ENCODE results near the gene TMEM14B. TPM values are rescaled to one million over a fixed set of nuclear protein-coding genes. Genes with fewer than 3 reads are reported as not detected.

TMEM14B gene
- total RNA-seq, 3 donors from 2014 or later, result 84.0 to 85.0 (median 84.4) TPM

DNA sequence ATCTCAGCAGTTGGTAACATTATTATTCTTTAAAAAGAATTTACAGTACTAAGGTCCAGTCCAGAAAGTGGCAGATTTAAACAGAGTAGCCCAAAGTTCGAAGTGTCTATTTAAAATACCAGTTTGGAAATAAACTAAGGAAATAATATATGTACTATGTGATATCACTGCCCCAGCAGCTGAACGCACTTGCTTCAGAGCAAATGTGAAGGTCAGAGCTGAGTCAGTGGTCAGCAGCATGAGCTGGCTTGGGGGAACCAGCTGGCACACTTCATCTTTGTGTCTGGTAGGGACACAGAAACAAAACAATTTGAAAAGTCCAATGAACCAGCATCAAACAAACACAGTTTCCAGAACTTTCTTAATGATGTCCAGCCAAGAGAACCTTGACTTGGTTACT lies 15.4 kb downstream of the TMEM14B start:
- Mint-ChIP-seq H3K9me3 (no peaks in the 10 kb centered on the region), H3K27me3 (ENCODE audit: low read depth) (no peaks in the 10 kb centered on the region), H3K4me3 (no peak overlapping the region), H3K4me1 (ENCODE audit: low read depth) (peaks cover 10% of the 10 kb centered on the region), H3K36me3 (ENCODE audit: insufficient read depth) (peaks cover 20% of the 10 kb centered on the region)
- ATAC-seq, result no peak
- DNase-seq, result no peak

DNA sequence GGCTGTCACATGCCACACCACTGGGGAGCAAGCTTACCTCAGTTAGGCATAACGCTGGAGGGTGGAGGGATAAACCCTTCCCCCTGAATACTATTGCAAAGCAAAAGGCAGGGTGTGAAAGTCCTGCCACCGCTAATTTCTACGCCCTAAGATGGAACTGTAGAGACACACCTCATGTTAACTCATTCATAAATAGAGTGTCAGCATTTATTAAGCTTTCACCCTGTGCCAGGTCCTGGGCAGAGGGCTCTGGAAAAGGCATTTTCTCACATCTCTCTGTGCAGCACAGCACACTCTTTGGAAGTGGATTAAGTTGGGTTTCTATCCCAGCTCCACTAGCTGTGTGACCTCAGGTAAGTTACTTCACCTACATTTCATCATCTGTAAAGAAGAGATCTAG lies 21.8 kb downstream of the TMEM14B start:
- Mint-ChIP-seq H3K9me3 (no peaks in the 10 kb centered on the region), H3K4me3 (no peak overlapping the region), H3K27me3 (ENCODE audit: low read depth) (no peaks in the 10 kb centered on the region), H3K36me3 (ENCODE audit: insufficient read depth) (peaks cover 21% of the 10 kb centered on the region), H3K4me1 (ENCODE audit: low read depth) (no peaks in the 10 kb centered on the region)
- DNase-seq (no peak), ATAC-seq (no peak)

DNA sequence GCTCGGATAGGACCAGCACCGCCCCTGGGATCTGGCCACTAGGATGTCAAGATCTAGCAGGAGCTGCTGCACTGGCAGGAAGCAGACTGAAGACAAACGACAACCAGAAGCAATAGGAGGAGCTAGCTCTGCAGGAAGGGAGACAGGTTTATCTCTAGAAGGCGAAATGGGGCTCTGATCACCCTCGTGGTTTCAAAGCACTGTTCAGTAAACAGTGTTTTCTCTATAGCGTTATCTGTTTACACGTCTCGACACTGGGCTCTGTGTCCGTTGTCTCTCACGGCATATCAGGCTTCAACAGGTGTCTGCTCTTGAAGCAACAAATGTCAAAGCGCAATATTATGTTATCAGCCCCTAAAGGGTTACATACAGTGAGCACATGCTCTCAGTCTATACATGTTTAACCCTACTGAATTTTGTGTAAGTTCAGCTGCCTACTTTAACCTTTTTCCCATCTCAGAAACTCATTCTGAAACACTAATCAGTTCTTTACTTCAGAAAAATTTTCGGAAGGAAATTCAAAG lies 23.8 kb downstream of the TMEM14B start:
- Mint-ChIP-seq H3K4me1 (ENCODE audit: low read depth) (no peaks in the 10 kb centered on the region), H3K27me3 (ENCODE audit: low read depth) (no peaks in the 10 kb centered on the region), H3K36me3 (ENCODE audit: insufficient read depth) (peaks cover 25% of the 10 kb centered on the region), H3K9me3 (no peaks in the 10 kb centered on the region), H3K4me3 (no peak overlapping the region)
- ATAC-seq, result no peak
- DNase-seq, result no peak

DNA sequence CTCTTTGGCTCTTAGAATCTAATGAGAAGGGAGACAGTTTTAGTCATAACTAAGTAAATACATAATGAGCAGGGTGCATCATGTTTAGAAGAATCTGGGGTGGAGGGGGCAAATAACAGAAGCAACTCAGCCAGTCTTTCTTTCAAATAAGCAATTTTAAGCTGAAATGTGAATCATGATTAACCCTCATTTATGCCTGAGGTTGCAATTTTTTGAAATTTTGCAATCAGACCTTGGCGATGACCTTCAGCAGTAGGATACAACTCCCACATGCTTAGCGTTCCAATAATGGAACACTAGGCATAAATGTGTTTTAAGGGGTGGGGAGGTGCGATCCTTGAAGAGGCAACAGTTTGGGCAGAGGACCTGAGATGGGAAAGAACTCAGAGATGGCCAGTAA lies 30.6 kb downstream of the TMEM14B start:
- H3K36me3 Mint-ChIP-seq (ENCODE audit: insufficient read depth), result peaks cover 26% of the 10 kb centered on the region
- no peaks in the 10 kb centered on the region for H3K4me1 Mint-ChIP-seq (ENCODE audit: low read depth)
- H3K4me3 Mint-ChIP-seq, result no peak overlapping the region
- ATAC-seq (no peak), DNase-seq (no peak)
- no peaks in the 10 kb centered on the region for H3K27me3 Mint-ChIP-seq (ENCODE audit: low read depth)
- no peaks in the 10 kb centered on the region for H3K9me3 Mint-ChIP-seq

DNA sequence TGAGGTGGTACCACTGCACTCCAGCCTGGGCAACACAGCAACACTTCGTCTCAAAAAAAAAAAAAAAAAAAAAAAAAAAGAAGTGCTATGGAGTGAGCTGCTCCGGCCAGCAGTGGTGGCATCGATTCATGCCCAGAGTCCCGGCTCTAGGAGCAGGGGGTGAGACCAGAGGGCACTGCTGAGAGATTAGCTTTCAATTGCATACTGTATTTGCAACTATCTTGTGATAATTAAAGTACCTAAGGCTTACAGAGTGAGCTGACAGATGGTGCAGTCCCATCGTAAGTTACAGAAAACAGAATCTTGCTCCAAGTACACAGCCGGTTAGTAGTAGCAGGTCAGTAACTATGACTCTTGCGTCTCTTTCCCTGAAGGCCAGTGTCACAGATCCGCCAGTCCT lies 31.5 kb downstream of the TMEM14B start:
- no peaks in the 10 kb centered on the region for H3K27me3 Mint-ChIP-seq (ENCODE audit: low read depth)
- H3K4me1 Mint-ChIP-seq (ENCODE audit: low read depth), result no peaks in the 10 kb centered on the region
- ATAC-seq (no peak), DNase-seq (no peak)
- no peaks in the 10 kb centered on the region for H3K9me3 Mint-ChIP-seq
- no peak overlapping the region for H3K4me3 Mint-ChIP-seq
- H3K36me3 Mint-ChIP-seq (ENCODE audit: insufficient read depth), result peaks cover 28% of the 10 kb centered on the region

DNA sequence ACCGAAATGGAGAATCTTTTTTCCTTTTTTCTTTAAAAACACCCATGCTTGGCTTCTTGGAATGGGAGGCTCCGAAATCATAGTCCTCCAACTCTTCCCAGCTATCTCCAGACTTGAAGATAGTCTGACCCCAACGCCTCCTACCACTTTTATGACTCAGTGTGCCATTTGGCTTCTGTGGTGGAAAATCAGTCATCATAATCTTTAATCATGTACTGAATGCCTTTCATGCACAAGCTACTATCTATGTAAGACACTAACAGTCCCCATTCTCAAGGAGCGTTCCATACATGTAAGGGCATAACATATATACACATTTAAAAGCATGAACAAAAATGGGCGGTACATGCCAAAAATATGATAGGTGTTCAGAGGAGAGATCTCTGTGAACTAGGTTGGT lies 44.1 kb downstream of the TMEM14B start:
- no peak overlapping the region for H3K4me3 Mint-ChIP-seq
- H3K36me3 Mint-ChIP-seq (ENCODE audit: insufficient read depth), result peaks cover 25% of the 10 kb centered on the region
- ATAC-seq, result no peak
- no peaks in the 10 kb centered on the region for H3K27me3 Mint-ChIP-seq (ENCODE audit: low read depth)
- no peaks in the 10 kb centered on the region for H3K4me1 Mint-ChIP-seq (ENCODE audit: low read depth)
- no peak for DNase-seq
- H3K9me3 Mint-ChIP-seq, result no peaks in the 10 kb centered on the region

DNA sequence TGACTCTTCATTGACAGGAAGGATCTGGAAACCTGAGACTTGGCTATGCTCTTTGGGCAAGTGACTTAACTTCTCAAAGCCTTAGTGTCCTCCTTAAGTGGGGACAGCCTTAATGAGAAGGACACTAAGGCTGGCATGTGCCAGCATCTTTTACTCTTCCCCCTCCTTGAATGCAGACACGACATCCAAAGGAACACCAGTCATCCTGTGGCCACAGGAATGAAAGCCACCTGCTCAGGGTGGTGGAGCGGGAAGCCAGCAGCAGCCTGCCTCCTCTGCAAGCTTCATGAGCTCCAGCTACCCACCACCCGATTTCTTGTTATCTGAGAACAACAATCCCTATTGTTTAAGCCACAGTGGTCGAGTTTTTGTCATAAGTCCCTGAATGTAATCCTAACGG lies 44.5 kb downstream of the TMEM14B start:
- H3K9me3 Mint-ChIP-seq, result no peaks in the 10 kb centered on the region
- no peak overlapping the region for H3K4me3 Mint-ChIP-seq
- peaks cover 24% of the 10 kb centered on the region for H3K36me3 Mint-ChIP-seq (ENCODE audit: insufficient read depth)
- ATAC-seq (no peak), DNase-seq (no peak)
- H3K27me3 Mint-ChIP-seq (ENCODE audit: low read depth), result no peaks in the 10 kb centered on the region
- no peaks in the 10 kb centered on the region for H3K4me1 Mint-ChIP-seq (ENCODE audit: low read depth)

DNA sequence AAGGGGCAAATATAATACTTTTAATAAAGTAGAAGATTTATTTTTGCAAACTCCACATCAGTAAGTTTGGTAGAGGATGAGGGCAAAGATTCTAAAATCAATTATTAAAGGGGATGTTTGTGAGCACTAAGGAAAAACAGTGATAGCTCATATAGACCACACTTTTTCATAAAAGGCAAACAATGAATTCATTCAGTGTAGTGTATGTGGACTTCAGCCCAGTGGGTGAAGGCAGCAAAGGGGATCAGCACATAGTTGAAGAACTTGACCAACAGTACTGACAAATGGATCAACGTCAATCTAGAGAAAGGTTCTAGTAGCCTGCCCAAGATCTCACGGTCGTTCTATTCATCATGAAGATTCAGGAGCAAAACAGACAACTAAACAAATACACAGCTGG lies 45.4 kb downstream of the TMEM14B start:
- no peak for ATAC-seq
- Mint-ChIP-seq H3K9me3 (no peaks in the 10 kb centered on the region), H3K4me3 (no peak overlapping the region), H3K36me3 (ENCODE audit: insufficient read depth) (peaks cover 22% of the 10 kb centered on the region), H3K4me1 (ENCODE audit: low read depth) (no peaks in the 10 kb centered on the region), H3K27me3 (ENCODE audit: low read depth) (no peaks in the 10 kb centered on the region)
- DNase-seq, result no peak

DNA sequence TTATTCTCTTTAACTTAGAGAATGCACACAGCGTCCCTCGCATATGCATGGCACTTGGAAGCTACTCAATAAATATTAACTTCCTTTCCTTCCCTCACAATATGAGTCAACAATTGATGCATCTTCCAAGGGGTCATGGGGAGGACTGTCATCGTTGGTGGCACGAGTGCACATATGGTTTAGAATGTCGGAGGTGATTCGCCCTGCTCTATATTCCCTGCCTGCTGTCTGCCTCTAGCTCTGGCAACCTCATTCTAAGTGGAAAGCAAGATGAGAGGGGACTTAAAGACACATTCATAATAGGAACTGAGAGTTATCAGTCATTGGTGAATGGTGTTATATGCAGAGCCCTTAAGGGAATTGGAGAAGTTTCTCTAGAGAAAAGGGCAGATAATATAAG lies 46.1 kb downstream of the TMEM14B start:
- H3K4me3 Mint-ChIP-seq, result no peak overlapping the region

DNA sequence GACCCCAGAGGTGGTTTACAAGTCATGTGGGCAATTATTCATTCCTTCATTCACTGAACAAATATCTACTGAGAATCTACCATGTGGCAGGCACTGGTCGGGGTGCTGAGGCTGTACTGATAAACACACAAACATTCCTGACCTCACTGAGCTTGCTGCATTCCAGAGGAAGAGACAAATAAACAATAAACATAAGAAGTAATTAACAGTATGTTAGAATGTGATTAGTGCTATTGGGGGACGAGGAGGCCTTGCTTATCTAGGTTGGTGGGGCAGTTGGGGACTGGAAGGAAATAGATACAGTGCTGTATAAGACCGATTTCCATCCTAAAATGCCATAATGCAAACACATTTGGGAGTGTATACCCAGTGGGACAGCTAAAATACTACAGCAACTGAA lies 46.6 kb downstream of the TMEM14B start:
- no peaks in the 10 kb centered on the region for H3K4me1 Mint-ChIP-seq (ENCODE audit: low read depth)
- H3K27me3 Mint-ChIP-seq (ENCODE audit: low read depth), result no peaks in the 10 kb centered on the region
- DNase-seq (no peak), ATAC-seq (no peak)
- H3K4me3 Mint-ChIP-seq, result no peak overlapping the region
- H3K9me3 Mint-ChIP-seq, result no peaks in the 10 kb centered on the region
- peaks cover 18% of the 10 kb centered on the region for H3K36me3 Mint-ChIP-seq (ENCODE audit: insufficient read depth)

More for the DNA sequence above, 46.1 kb downstream of the TMEM14B start:
- Mint-ChIP-seq H3K9me3 (no peaks in the 10 kb centered on the region), H3K36me3 (ENCODE audit: insufficient read depth) (peaks cover 22% of the 10 kb centered on the region), H3K4me1 (ENCODE audit: low read depth) (no peaks in the 10 kb centered on the region), H3K27me3 (ENCODE audit: low read depth) (no peaks in the 10 kb centered on the region)
- DNase-seq (no peak), ATAC-seq (no peak)

DNA sequence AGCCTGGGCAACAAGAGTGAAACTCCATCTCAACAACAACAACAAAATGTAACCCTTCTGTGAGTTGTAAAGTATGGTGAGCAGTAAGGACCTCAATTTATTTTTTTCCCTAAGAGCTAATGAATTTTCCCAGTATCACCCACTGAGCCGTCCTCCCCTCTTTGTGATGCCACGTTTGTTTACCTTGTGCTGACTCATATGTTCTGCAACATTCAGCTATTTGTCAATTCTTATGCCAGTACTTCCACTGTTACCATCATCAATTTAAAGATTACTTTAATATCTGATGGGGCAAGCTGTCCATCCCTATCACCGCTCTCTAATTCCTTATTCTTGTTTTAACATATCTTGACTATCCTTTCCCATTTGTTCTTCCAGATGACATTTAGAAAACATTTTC lies 53.2 kb downstream of the TMEM14B start:
- ATAC-seq, result no peak
- Mint-ChIP-seq H3K9me3 (no peaks in the 10 kb centered on the region), H3K4me3 (no peak overlapping the region), H3K27me3 (ENCODE audit: low read depth) (no peaks in the 10 kb centered on the region), H3K36me3 (ENCODE audit: insufficient read depth) (peaks cover 7% of the 10 kb centered on the region), H3K4me1 (ENCODE audit: low read depth) (no peaks in the 10 kb centered on the region)
- DNase-seq, result no peak

DNA sequence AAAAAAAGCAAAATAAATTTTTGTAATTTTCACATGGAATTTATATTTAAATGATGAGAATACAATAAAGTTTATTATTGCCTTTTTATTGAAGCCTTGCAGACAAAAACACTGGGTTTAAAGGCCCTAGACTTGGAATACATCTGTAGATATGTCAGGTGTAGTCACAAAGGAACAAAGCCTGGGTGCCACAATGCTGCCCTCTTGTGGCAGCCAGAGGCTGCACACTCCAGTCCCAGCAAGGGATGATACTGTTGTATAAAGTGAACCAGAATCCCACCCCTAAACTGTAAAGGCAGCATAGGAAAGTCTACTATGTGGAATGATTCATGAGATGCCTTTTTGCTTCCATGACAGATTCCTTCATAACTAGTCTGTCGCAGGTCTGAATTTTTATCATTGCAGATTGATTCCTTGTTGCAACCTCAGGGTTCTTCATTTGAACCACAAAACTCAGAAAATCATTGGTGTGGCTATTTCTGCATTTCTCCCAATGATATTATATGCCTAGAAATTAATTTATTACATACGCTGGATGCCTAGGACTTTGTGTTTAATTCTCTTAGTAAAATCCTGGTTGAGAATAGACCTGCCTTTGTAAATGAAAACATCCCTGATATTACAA lies 53.7 kb downstream of the TMEM14B start:
- no peaks in the 10 kb centered on the region for H3K4me1 Mint-ChIP-seq (ENCODE audit: low read depth)
- H3K9me3 Mint-ChIP-seq, result no peaks in the 10 kb centered on the region
- H3K27me3 Mint-ChIP-seq (ENCODE audit: low read depth), result no peaks in the 10 kb centered on the region
- peaks cover 9% of the 10 kb centered on the region for H3K36me3 Mint-ChIP-seq (ENCODE audit: insufficient read depth)
- DNase-seq (peak; percentile 52), ATAC-seq (peak; percentile 80 to 85)
- H3K4me3 Mint-ChIP-seq, result no peak overlapping the region

Other genes with a start within 250 kb of the TMEM14B start
- gene GCNT2, start 226.5 kb upstream of the TMEM14B start, total RNA-seq, result under 1 TPM; 0.71 to 0.92 (median 0.78) TPM
- 1 to 10 TPM; 2.5 to 5.3 (median 4.3) TPM for gene C6orf52, start 53.2 kb upstream of the TMEM14B start, total RNA-seq
- 10 to 100 TPM; 79.2 to 87.9 (median 87.6) TPM for gene PAK1IP1, start 52.8 kb upstream of the TMEM14B start, total RNA-seq
- gene TMEM14C, start 24.7 kb upstream of the TMEM14B start, total RNA-seq, result 10 to 100 TPM; 35.4 to 47.2 (median 38.3) TPM
- gene MAK, start 90.7 kb downstream of the TMEM14B start, total RNA-seq, result under 1 TPM; 0.35 to 0.84 (median 0.58) TPM
- gene GCM2, start 134.2 kb downstream of the TMEM14B start, total RNA-seq, result not detected
- under 1 TPM in 1 of 3 donors, not detected in 2; 0.33 TPM for gene SYCP2L, start 139.2 kb downstream of the TMEM14B start, total RNA-seq

Measured in activated T-cell treated with anti-CD3 and anti-CD28 coated beads, Interleukin-2, amount 50 U/mL, for 4 hours (primary cell).